ENCODE measurements around the gene SLCO2A1.

SLCO2A1 gene

GRCh38 chr3:133933097-133934024 is 96.4 kb downstream of the SLCO2A1 start:
- DNase-seq (ENCODE audit: low read depth in 2 of 2) = no peak

DNA sequence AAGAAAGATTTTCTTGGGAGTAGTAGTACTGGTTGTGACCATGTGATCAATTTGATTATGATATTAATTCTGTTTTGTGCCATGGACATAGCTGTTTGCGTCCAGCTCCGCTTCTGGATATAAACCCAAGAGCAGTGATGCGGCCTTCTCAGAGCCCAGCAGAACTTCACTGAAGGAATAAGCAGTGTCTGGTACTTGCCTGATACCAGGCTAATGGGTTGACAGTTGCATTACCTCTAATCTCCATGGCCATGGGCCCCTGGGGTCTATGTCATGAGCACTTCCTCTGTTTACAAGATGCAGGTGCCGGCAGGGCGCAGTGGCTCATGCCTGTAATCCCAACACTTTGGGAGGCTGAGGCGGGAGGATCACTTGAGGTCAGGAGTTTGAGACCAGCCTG is 97.7 kb downstream of the SLCO2A1 start:
- no peak for DNase-seq (ENCODE audit: low read depth in 2 of 2)

GRCh38 chr3:133931084-133931483 is 98.6 kb downstream of the SLCO2A1 start:
- DNase-seq (ENCODE audit: low read depth in 2 of 2) = no peak

- no peak for DNase-seq (ENCODE audit: low read depth in 2 of 2)
These were observed 99.3 kb downstream of the SLCO2A1 start for GRCh38 chr3:133930341-133930933.

DNA sequence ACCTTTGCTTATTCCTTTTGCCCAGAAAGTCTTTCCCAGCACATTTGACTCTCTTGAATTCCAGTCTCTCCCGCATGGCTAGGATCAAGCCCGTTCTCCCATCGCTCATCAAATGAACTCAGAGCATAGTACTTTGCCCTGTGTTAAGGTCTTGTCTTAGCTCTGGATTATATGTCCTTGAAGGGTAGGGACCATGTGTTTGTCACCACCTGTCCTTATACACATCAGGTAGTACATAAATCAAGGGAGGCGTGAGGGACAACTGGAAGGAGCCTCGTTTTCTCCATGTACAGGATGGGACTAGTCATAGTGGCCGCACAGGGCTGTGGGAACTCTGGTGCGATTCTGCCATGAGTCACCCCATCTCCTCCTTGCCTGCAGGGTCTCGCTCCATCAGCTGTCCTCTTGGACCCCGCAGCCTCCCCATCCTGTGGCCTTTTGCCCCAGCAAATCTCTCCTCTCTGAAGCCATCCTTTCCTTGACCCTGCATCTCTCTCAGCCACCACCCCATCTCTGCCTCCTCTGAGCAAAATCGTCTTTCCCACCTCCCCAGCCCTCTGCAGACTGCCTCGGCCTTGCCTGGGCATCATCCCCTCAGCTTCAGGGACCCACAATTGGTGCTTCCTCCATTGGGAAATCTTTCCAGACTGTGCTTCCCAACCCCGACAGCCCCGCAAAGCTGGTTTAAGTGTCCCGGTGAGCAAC is 100.7 kb downstream of the SLCO2A1 start:
- DNase-seq (ENCODE audit: low read depth in 2 of 2) = no peak

DNA sequence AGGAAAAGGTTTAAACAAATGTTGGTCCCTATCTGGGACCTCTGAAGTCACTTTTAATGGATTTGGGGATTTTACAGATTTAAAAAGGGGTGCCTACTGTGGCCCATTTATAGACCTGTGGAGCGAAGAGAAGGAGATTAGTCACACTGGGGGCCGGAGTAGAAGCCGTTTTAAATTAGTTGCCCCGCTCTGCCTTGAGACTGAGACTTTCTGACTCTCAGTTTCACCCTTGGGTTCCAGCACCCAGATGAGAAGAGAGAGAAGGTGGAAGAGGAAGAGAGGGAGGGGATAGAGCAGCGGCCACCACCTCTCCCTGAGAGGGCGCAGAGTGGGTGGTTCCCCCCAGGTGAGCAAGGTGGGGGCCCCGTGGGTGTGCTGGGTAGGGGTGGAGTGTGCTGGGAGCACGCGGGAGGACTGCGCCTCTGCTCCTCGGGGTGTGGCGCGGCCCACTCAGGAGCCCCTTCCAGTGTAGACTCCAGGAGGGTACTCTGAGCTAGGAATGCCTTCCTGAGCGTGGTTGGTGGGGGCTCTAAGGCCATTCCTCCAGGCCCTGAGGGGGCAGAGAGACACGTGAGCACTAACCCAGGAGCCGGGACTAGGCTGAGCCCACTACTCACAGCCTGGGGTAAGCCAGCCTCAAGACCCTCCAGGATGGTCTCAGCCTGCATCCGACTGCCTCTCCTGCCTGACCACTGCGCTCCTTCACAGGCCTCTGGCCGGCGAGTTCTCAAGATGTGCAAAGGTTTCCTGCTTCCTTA is 101.4 kb downstream of the SLCO2A1 start:
- DNase-seq (ENCODE audit: low read depth in 2 of 2) = no peak

- no peak for DNase-seq (ENCODE audit: low read depth in 2 of 2)
These were observed 102.1 kb downstream of the SLCO2A1 start for GRCh38 chr3:133927540-133928066.

- no peak for DNase-seq (ENCODE audit: low read depth in 2 of 2)
These were observed 102.8 kb downstream of the SLCO2A1 start for GRCh38 chr3:133926736-133927539.

GRCh38 chr3:133925960-133926735 is 103.6 kb downstream of the SLCO2A1 start:
- DNase-seq (ENCODE audit: low read depth in 2 of 2) = no peak

DNA sequence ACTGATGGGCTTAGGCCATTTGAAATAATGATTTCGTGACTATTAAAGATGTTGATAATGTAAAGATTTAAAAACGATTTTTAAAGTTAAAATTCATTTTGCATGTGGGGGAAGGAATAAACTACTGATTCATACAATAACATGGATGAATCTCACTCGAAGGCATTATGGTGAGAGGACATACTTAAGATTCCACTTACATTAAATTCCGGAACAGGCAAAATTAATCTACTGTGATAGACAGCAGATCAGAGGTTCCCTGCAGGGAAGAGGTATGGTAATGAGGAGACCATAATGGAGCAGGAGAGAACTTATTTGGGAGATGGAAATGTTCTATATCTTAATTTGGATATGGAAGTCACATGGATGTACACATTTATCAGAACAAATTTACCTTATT is 105.7 kb downstream of the SLCO2A1 start:
- no peak for DNase-seq (ENCODE audit: low read depth in 2 of 2)

DNA sequence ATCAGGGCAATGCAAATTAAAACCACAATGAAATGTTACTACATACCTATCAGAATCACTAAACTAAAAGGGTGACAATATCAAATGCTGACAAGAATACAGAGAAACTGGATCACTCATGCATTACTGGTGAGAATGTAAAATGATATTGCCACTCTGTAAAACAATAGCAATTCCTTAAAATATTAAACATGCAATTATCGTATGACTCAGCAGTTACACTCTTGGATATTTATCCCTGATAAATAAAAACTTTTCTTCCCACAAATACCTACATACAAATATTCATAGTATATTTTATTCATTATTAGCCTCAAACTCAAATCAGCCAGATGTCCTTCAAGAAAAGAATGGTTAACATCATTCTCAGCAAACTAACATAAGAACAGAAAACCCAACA is 108.1 kb downstream of the SLCO2A1 start:
- DNase-seq (ENCODE audit: low read depth in 2 of 2) = no peak

- DNase-seq (ENCODE audit: low read depth in 2 of 2) = no peak
These were observed 112.6 kb downstream of the SLCO2A1 start for GRCh38 chr3:133917144-133917543.

GRCh38 chr3:133915685-133916658 is 113.8 kb downstream of the SLCO2A1 start:
- no peak for DNase-seq (ENCODE audit: low read depth in 2 of 2)

DNA sequence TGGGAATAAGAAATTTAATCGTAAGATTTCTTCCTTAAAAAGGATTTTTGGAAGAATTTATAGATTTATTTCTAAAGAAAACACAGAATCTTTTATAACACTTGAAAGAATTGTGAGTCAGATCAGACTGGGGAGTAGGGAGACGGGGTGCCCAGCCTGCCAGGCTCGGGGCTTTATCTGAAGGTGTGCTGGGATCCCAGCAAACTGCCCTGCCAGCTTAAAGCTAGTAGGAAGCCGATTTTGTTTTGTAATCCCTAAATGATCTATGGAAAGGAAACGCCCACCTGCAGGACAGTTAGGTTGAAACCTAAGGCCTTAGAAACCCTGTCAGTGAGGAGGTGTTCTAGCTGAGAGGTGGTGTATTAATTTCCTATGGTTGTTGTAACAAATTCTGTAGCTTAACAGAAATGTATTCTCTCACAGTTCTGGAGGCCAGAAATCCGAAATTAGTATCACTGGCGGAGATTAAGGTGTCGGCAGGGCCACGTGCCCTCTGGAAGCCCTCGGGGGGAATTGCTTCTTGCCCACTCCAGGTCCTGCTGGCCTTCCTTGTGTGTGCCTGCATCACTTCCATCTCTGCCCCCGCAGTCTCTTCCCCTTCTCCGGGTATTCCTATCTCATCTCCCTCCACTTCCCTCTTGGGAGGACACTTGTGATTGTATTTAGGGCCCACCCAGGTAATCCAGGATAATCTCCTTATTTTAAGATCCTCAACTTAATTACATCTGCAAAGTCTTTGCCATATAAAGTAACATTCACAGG is 114.7 kb downstream of the SLCO2A1 start:
- no peak for DNase-seq (ENCODE audit: low read depth in 2 of 2)

DNA sequence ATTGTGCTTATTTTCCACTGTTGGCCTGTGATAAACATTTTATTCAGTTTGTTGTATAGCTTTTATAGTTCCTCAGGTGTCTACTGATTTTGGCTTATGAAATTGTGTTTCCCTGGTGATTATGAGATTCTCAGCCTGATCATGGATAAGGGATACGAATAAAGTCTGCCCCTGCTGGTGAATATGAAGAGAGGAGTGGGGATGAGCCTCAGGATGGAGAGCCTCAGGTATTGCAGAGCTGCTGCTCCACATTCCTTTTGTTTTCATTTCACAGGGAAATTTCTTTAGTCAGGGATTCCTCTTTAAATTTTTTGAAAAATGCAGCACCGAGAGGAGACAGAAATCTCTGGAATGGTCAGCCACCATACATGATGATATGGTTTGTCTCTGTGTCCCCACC is 119.3 kb downstream of the SLCO2A1 start:
- no peak for DNase-seq (ENCODE audit: low read depth in 2 of 2)

- no peak for DNase-seq (ENCODE audit: low read depth in 2 of 2)
These were observed 124.3 kb downstream of the SLCO2A1 start for GRCh38 chr3:133905376-133905775.

GRCh38 chr3:133901847-133902246 is 127.9 kb downstream of the SLCO2A1 start:
- DNase-seq (ENCODE audit: low read depth in 2 of 2) = no peak

GRCh38 chr3:133901083-133901482 is 128.6 kb downstream of the SLCO2A1 start:
- no peak for DNase-seq (ENCODE audit: low read depth in 2 of 2)
